Hematopoietic multipotent progenitor cell treated with erythropoietin and hydrocortisone succinate and interleukin-3 and kit ligand, for 6 days (in vitro differentiated cells): ENCODE data around the gene FBXO3.
"Not testable (repeated sequence)": the region's sequence is repeated elsewhere in the genome, so short reads cannot be mapped to it uniquely, and the experiment has no call there.

Experiments
- DNase-seq: peaks from one replicate; pipeline ENCODE4 v3.0.0-alpha.2; 2015

The FBXO3 gene

GRCh38 chr11:33724644-33725035, 49.7 kb downstream of the FBXO3 start:
- DNase-seq = no peak

DNA sequence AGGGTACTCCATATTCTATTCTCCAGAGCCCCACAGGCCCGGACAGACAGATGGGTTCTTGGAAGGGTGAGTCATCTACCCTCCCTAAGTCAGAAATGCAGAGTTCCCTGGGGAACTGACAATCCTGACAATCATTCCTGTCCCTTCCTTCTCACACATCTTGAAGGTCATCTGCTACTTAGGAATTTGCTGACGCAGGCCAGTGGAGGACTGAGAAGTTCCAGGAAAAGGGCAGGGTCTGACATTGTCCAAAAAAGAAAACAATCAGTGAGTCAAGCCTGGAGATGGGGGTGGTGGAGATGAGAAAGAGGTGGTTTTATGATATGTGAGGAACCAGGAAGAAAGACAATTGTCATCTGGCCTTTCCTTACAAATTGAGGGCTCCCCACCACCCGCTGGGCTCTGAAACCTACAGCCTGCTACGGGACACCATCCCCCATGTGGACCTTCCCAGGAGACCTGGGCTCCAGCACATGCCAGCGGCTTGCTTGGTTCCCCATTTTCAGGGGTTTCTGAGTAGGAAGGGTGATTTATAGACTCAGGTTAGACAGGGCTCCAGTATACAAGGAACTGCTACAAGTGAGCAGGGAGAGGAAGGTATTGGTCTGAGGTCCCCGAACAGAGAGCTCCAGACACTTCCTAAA, 51.0 kb downstream of the FBXO3 start:
- no peak for DNase-seq

DNA sequence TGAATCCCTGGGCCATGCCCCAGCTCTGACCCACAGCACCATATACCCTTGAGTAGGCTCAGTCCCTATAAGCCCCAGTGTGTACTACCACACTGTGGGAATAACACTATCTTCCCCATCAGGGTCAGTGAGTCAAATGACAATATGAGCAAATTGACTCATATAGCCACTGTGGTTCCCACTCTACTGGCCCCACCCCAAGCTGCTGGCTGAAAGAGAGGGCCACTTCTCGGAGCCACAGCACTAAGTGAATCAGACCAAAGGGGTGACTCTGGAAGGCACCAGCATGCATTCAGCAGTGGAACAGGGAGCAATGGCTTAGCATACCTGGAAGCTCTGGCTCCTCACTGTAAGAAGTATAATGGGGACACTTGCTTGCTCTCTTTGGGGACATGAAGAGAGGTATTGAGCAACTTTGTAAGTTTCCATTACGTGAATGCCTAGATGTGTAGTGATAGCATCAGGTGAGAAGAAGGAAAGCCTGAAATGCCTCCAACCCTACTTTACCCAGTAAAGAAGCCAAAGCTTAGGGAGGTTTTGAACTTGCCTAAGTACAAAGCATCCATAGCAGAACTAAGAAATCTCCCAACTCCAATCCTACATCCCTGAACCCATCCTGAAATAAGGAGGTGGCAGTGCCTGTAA, 51.6 kb downstream of the FBXO3 start:
- peak; percentile 70 for DNase-seq

- no peak for DNase-seq
These were observed 52.3 kb downstream of the FBXO3 start for GRCh38 chr11:33721984-33722383.

- DNase-seq = no peak
These were observed 52.9 kb downstream of the FBXO3 start for GRCh38 chr11:33721426-33721825.

GRCh38 chr11:33719587-33719986, 54.7 kb downstream of the FBXO3 start:
- DNase-seq = no peak

DNA sequence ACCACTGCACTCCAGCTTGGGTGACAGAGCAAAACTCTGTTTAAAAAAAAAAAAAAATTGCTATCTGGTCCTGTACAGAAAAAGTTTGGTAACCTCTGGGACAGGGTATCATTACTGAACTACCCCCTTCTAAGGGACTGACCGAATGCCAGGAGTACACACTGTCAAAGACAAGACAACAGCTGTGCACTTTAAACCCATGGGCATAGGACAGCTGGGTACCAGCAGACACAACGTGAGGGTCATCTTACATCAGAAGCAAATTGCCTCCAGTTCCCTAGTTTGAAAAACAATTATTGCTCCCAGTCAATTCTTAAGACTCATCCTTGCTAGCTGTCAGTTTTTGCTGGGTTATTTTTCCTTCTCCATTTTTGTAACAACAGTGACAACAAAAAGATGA, 55.9 kb downstream of the FBXO3 start:
- DNase-seq = no peak

- peak; percentile 70 for DNase-seq
These were observed 58.1 kb downstream of the FBXO3 start for GRCh38 chr11:33716243-33716642.

GRCh38 chr11:33713856-33714398, 60.4 kb downstream of the FBXO3 start:
- no peak for DNase-seq

- peak; percentile 67 for DNase-seq
These were observed 61.0 kb downstream of the FBXO3 start for GRCh38 chr11:33713151-33713855.

DNA sequence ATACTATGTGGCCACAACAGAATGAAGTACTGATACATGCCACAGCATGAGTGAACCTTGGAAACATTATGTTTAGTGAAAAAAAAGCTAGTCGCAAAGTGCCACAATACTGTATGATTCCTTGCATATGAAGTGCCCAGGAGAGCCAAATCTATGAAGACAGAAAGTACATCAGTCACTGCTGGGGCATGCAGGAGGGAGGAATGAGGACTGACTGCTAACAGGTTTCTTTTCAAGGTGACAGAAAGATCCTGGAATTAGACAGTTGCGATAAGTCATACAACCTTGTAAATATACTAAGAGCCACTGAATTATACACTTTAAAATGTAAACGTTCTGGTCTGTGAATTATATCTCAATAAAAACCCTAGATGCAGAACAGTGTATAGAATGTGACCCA, 61.9 kb downstream of the FBXO3 start:
- DNase-seq = no peak

GRCh38 chr11:33709466-33709865, 64.9 kb downstream of the FBXO3 start:
- DNase-seq = no peak

DNA sequence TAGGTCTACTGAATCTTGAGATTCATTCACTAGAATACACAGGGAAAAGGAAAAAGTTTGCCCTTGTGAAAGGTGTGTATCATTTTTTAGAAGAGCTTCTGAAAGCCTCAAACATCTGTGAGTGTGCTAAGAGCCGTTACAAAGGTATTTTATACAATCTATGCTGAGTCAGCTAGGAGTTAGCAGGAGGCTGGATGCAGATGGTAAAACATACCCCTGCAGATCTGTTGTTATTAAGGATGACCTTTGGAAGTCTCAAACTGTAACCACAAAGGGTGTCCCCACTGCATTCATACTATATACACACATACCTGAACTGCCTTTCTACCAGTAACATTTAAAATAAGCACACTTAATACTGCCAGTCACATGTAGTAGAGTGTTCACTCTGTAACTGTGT, 65.3 kb downstream of the FBXO3 start:
- no peak for DNase-seq

GRCh38 chr11:33707831-33708230, 66.5 kb downstream of the FBXO3 start:
- not testable (repeated sequence) for DNase-seq

DNA sequence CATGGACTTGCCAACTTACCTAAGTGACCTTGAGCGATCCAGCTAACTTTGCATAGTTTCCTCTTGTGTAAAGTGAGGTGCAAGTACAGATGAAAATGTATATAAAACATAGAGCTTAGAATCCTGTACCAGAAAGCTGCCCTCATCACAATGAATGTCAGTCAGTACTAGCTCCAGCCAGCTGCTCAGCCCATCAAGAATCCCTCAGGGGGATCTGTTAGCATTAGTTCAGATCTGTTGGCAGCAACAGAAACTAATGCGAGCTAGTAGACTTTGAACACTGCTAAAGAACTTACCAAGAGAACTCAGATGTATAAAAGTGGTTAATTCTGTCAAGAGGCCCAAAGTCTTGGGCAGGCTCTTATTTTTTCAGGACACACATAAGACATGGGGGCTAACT, 67.4 kb downstream of the FBXO3 start:
- no peak for DNase-seq

DNA sequence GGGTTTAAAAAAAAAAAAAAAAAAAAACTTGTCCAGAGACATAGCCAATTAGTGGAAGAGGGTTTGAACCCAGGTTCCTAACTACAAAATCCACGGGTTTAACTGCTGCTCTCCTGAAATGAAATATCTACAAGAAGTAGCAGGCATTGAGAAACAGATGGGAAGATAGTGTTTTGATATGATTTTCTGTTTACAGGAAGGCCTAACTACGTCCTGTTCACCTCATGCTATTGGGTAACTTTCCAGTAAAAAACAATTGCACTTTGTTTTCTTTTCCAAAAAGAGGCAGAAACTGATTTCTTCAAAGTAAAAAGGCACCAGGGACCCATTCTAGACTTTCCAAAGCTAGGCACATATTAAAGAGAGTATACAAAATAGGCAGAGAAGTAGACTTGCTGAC, 67.8 kb downstream of the FBXO3 start:
- no peak for DNase-seq

GRCh38 chr11:33704240-33705002, 69.9 kb downstream of the FBXO3 start:
- no peak for DNase-seq

GRCh38 chr11:33703788-33704187, 70.5 kb downstream of the FBXO3 start:
- DNase-seq = no peak

GRCh38 chr11:33703234-33703633, 71.1 kb downstream of the FBXO3 start:
- no peak for DNase-seq

DNA sequence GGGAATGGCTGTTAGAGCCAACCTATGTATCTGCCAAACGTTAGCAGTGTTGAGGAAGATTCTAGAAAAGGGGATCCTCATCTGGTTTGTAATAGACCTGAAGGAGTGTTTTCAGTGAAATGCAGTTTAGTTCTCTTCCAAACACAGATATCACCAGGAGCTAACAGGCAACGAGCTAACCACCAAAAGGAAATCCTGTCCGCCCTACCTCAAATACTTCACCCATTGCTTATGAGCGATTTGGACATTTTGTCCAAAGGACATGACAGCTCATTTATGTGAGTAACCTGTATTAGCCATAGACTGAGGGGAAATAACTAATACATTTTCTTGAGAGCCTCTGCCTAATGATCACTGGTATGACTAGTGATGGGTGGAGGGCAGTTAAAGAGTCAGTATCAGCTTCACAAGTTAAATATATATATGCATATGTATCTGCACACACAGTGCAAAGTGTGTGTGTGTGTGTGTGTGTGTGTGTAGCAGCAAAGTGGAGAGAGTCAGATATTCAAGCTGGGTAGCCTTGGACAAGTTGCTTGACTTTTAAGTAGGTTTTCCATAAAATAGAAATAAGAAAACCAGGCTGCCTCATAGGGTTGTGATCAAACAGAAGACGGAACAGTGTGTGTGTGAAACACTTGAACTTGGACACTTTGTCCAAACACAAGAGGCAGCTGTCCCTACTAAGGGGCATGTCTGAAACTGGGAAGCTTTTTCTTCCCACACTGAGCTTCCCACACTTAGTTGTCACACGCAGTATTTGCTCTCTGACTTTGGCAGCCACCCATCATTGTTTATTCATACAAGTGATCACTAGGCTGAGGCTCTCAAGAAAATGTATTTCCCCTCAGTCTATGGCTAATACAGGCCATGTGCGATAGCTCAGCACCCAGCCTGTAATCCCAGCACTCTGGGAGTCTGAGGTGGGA, 72.8 kb downstream of the FBXO3 start:
- no peak for DNase-seq

- DNase-seq = peak; percentile 98
These were observed 73.6 kb downstream of the FBXO3 start, which contains the start of gene C11orf91 for GRCh38 chr11:33700502-33701271. C11orf91 (minus strand) TSS chr11:33700826; CDS start chr11:33700740, 86 bp downstream.
